ENCODE results near the gene RNF148.

RNF148 gene
- total RNA-seq = 0 reads per million in 2 donors

GRCh38 chr7:122702872-122703510, at the start of gene RNF148:
Gene RNF148 (minus strand): TSS chr7:122702922. CDS start chr7:122702750, 172 bp downstream.
- no peak for DNase-seq

GRCh38 chr7:122750389-122750788, 47.7 kb upstream of the RNF148 start:
- no peak for DNase-seq

- DNase-seq = no peak
These were observed 45.5 kb upstream of the RNF148 start for GRCh38 chr7:122748195-122748594.

GRCh38 chr7:122746948-122747347, 44.2 kb upstream of the RNF148 start:
- DNase-seq = no peak

GRCh38 chr7:122743211-122743610, 40.5 kb upstream of the RNF148 start:
- DNase-seq = no peak

GRCh38 chr7:122738947-122739346, 36.2 kb upstream of the RNF148 start:
- no peak for DNase-seq

GRCh38 chr7:122736183-122736582, 33.5 kb upstream of the RNF148 start:
- DNase-seq = no peak

GRCh38 chr7:122727759-122728158, 25.0 kb upstream of the RNF148 start:
- no peak for DNase-seq

- DNase-seq = no peak
These were observed 24.6 kb upstream of the RNF148 start for GRCh38 chr7:122727354-122727753.

- no peak for DNase-seq
These were observed 24.2 kb upstream of the RNF148 start for GRCh38 chr7:122726881-122727280.

- DNase-seq = no peak
These were observed 21.6 kb upstream of the RNF148 start for GRCh38 chr7:122724366-122724765.

GRCh38 chr7:122719010-122719578, 16.4 kb upstream of the RNF148 start:
- no peak for DNase-seq

- no peak for DNase-seq
These were observed 14.8 kb upstream of the RNF148 start for GRCh38 chr7:122717356-122718089.

GRCh38 chr7:122715183-122715582, 12.5 kb upstream of the RNF148 start:
- no peak for DNase-seq

GRCh38 chr7:122710916-122711315, 8.2 kb upstream of the RNF148 start:
- no peak for DNase-seq

- no peak for DNase-seq
These were observed 7.4 kb upstream of the RNF148 start for GRCh38 chr7:122709930-122710646.

- DNase-seq = no peak
These were observed 4.1 kb upstream of the RNF148 start for GRCh38 chr7:122706836-122707235.

GRCh38 chr7:122699017-122699416, 3.7 kb downstream of the RNF148 start, which contains the start of gene RNF133:
Gene RNF133 (minus strand): TSS chr7:122699117. CDS start chr7:122698918, 199 bp downstream.
- DNase-seq = no peak

GRCh38 chr7:122695816-122696215, 6.9 kb downstream of the RNF148 start:
- DNase-seq = no peak

- no peak for DNase-seq
These were observed 8.0 kb downstream of the RNF148 start for GRCh38 chr7:122694697-122695096.

GRCh38 chr7:122692769-122693309, 9.9 kb downstream of the RNF148 start:
- no peak for DNase-seq

- no peak for DNase-seq
These were observed 11.0 kb downstream of the RNF148 start for GRCh38 chr7:122691569-122692235.
